CD8-positive, alpha-beta memory T cell (primary cell): ENCODE data around the gene PPP1R14B. TPM values are rescaled to one million over a fixed set of nuclear protein-coding genes. Genes with fewer than 3 reads are reported as not detected.

Source experiments
- CTCF ChIA-PET: fragments of 350-600 bp; sonication (Branson Sonifier 250); formaldehyde crosslinking; loops from one replicate; lab custom pipeline; 2021; ENCODE audit warnings: antibody characterized with exemption; lab: Charles Lee
- POLR2A ChIA-PET: fragments of 350-600 bp; sonication (Branson Sonifier 250); formaldehyde crosslinking; loops from one replicate; lab custom pipeline; 2021; ENCODE audit warnings: antibody characterized with exemption; lab: Charles Lee
- DNase-seq, 5 donors: peaks; one replicate each; pipeline versions ENCODE4 v3.0.0 to v3.0.0-alpha.2; 2020 to 2022; ENCODE audit warnings: mixed read lengths in 1 of 5
- H3K27ac ChIP-seq: one replicate; pipeline ENCODE4 v1.7.0; 2013; ENCODE audit warnings: low read depth, mild to moderate bottlenecking, low read length, moderate library complexity
- H3K27me3 ChIP-seq: 2 replicates; pipeline ENCODE4 v1.7.0; 2013; ENCODE audit warnings: low read length, mild to moderate bottlenecking; ENCODE audit not compliant: insufficient read depth, poor library complexity, severe bottlenecking
- H3K36me3 ChIP-seq: 2 replicates; pipeline ENCODE4 v1.7.0; 2013; ENCODE audit warnings: mild to moderate bottlenecking, low read length, moderate library complexity; ENCODE audit not compliant: insufficient read depth
- H3K4me1 ChIP-seq: 2 replicates; pipeline ENCODE4 v1.7.0; 2013; ENCODE audit warnings: mild to moderate bottlenecking, low read length, moderate library complexity; ENCODE audit not compliant: insufficient read depth
- H3K4me3 ChIP-seq: 2 replicates; pipeline ENCODE4 v1.7.0; 2013; ENCODE audit warnings: mild to moderate bottlenecking, low read length
- H3K9me3 ChIP-seq: 2 replicates; pipeline ENCODE4 v1.7.0; 2013; ENCODE audit warnings: mild to moderate bottlenecking, low read length
- H3K27ac Mint-ChIP-seq, 8 donors: one replicate each; pipeline ENCODE4 v1.8.0; 2020 to 2021; ENCODE audit warnings: mixed read lengths in 8 of 8, mild to moderate bottlenecking in 6 of 8, inconsistent platforms in 3 of 8, moderate library complexity in 3 of 8
- H3K27me3 Mint-ChIP-seq, 2 donors: one replicate each; pipeline ENCODE4 v1.8.0; 2020 to 2021; ENCODE audit warnings: mixed read lengths in 2 of 2, mild to moderate bottlenecking in 1 of 2, moderate library complexity in 1 of 2
- H3K36me3 Mint-ChIP-seq, 3 donors: one replicate each; pipeline ENCODE4 v1.8.0; 2020 to 2021; ENCODE audit warnings: mixed read lengths in 3 of 3, inconsistent platforms in 1 of 3, mild to moderate bottlenecking in 1 of 3
- H3K4me1 Mint-ChIP-seq, 3 donors: one replicate each; pipeline ENCODE4 v1.8.0; 2020 to 2021; ENCODE audit warnings: mixed read lengths in 3 of 3, inconsistent platforms in 1 of 3, mild to moderate bottlenecking in 1 of 3
- H3K4me3 Mint-ChIP-seq, 7 donors: one replicate each; pipeline ENCODE4 v1.8.0; 2020 to 2021; ENCODE audit warnings: mixed read lengths in 7 of 7, mild to moderate bottlenecking in 6 of 7, moderate library complexity in 4 of 7, inconsistent platforms in 2 of 7
- H3K9me3 Mint-ChIP-seq, 5 donors: one replicate each; pipeline ENCODE4 v1.8.0; 2020 to 2022; ENCODE audit warnings: mixed read lengths in 5 of 5, mild to moderate bottlenecking in 3 of 5, moderate library complexity in 2 of 5, inconsistent platforms in 1 of 5
- polyA plus RNA-seq: library from polyadenylated mRNA; unstranded; fragments of 300-500 nt; fragmentation: Illumina TruSeq; gene quantifications from one replicate; pipeline ENCODE4 v1.2.3, GENCODE V29; 2021
- total RNA-seq, 2 experiments: library from RNA; stranded (reverse); gene quantifications; one replicate each; pipeline ENCODE4 v1.2.3, GENCODE V29; 2021

PPP1R14B gene
- total and polyA plus RNA-seq, 3 experiments from 2014 or later: 57.3 to 381 (median 365) TPM

GRCh38 chr11:64291262-64291751 is 44.6 kb upstream of the PPP1R14B start, which contains the start of gene KCNK4:
TSS of gene KCNK4 (plus strand) at chr11:64291302. CDS start at chr11:64293019, 1,717 bp downstream.
- CTCF ChIA-PET: interaction anchor here (1.5 kb wide), 1 partner anchor 13 kb away, joined by 6 read pairs; no protein-coding TSS in a partner anchor
- peaks cover 0 to 2% (median 0%) of the 10 kb centered on the region in 5 donors for H3K9me3 Mint-ChIP-seq
- Histone ChIP-seq H3K27me3 (peaks cover 38% of the 10 kb centered on the region), H3K4me3 (no peak within 1 kb of the TSS), H3K9me3 (no peaks in the 10 kb centered on the region), H3K36me3 (no peaks in the 10 kb centered on the region), H3K27ac (no peak within 1 kb of the TSS), H3K4me1 (peaks cover 2% of the 10 kb centered on the region)
- H3K4me1 Mint-ChIP-seq: peaks cover 5 to 16% (median 9%) of the 10 kb centered on the region in 3 donors
- no peak for DNase-seq
- H3K4me3 Mint-ChIP-seq: peak within 1 kb of the TSS in 6 of 7 donors; percentile 45 to 76 (median 68)
- POLR2A ChIA-PET: no interaction called here
- peaks cover 36 to 42% of the 10 kb centered on the region in 2 donors for H3K27me3 Mint-ChIP-seq
- peak within 1 kb of the TSS in 2 of 8 donors; percentile 29 to 36 for H3K27ac Mint-ChIP-seq
- no peaks in the 10 kb centered on the region for H3K36me3 Mint-ChIP-seq

GRCh38 chr11:64290352-64291261 is 43.9 kb upstream of the PPP1R14B start:
- no peak overlapping the region for H3K27ac ChIP-seq
- H3K27me3 ChIP-seq: peaks cover 32% of the 10 kb centered on the region
- H3K9me3 ChIP-seq: no peaks in the 10 kb centered on the region
- ChIA-PET CTCF (interaction anchor here (0.8 to 2.3 kb wide), 3 partner anchors 11 to 40 kb away, joined by 3 to 8 read pairs (median 6); partner anchors contain the start of gene CATSPERZ), POLR2A (no interaction called here)
- peaks cover 7% of the 10 kb centered on the region for H3K4me1 ChIP-seq
- DNase-seq: no peak
- Mint-ChIP-seq H3K27ac (peak overlapping the region in 2 of 8 donors; percentile 29 to 36), H3K4me1 (peaks cover 6 to 19% (median 10%) of the 10 kb centered on the region in 3 donors), H3K4me3 (peak overlapping the region in 6 of 7 donors; percentile 45 to 76 (median 68)), H3K9me3 (peaks cover 0 to 2% (median 0%) of the 10 kb centered on the region in 5 donors), H3K36me3 (no peaks in the 10 kb centered on the region), H3K27me3 (peaks cover 32 to 35% of the 10 kb centered on the region in 2 donors)
- H3K36me3 ChIP-seq: no peaks in the 10 kb centered on the region
- H3K4me3 ChIP-seq: no peak overlapping the region

- peaks cover 9 to 22% (median 11%) of the 10 kb centered on the region in 3 donors for H3K4me1 Mint-ChIP-seq
- no peak overlapping the region for H3K27ac ChIP-seq
- no peak for DNase-seq
- CTCF ChIA-PET: interaction anchor here (0.8 to 2.3 kb wide), 3 partner anchors 12 to 85 kb away, joined by 3 to 8 read pairs (median 3); partner anchors contain the start of gene CATSPERZ
- peaks cover 0 to 4% (median 0%) of the 10 kb centered on the region in 3 donors for H3K36me3 Mint-ChIP-seq
- H3K27me3 Mint-ChIP-seq: peaks cover 22 to 24% of the 10 kb centered on the region in 2 donors
- no peaks in the 10 kb centered on the region for H3K36me3 ChIP-seq
- peak overlapping the region in 2 of 8 donors; percentile 36 to 45 for H3K27ac Mint-ChIP-seq
- peaks cover 10% of the 10 kb centered on the region for H3K4me1 ChIP-seq
- H3K27me3 ChIP-seq: peaks cover 26% of the 10 kb centered on the region
- H3K4me3 Mint-ChIP-seq: peak overlapping the region in 1 of 7 donors; percentile 40
- H3K9me3 ChIP-seq: no peaks in the 10 kb centered on the region
- H3K4me3 ChIP-seq: no peak overlapping the region
- POLR2A ChIA-PET: interaction anchor here (0.8 kb wide), 1 partner anchor 15 kb away, joined by 4 read pairs; no protein-coding TSS in a partner anchor
- peaks cover 0 to 2% (median 0%) of the 10 kb centered on the region in 5 donors for H3K9me3 Mint-ChIP-seq
These were observed 42.3 kb upstream of the PPP1R14B start for GRCh38 chr11:64289002-64289564.

- H3K9me3 Mint-ChIP-seq: peaks cover 0 to 2% (median 0%) of the 10 kb centered on the region in 5 donors
- no peak overlapping the region for H3K4me3 ChIP-seq
- DNase-seq: no peak
- no peak overlapping the region for H3K27ac ChIP-seq
- H3K4me3 Mint-ChIP-seq: peak overlapping the region in 2 of 7 donors; percentile 32 to 40
- no peak overlapping the region for H3K27ac Mint-ChIP-seq
- peaks cover 0 to 4% (median 0%) of the 10 kb centered on the region in 3 donors for H3K36me3 Mint-ChIP-seq
- H3K9me3 ChIP-seq: no peaks in the 10 kb centered on the region
- peaks cover 12 to 29% (median 13%) of the 10 kb centered on the region in 3 donors for H3K4me1 Mint-ChIP-seq
- peaks cover 21% of the 10 kb centered on the region for H3K27me3 ChIP-seq
- H3K27me3 Mint-ChIP-seq: peaks cover 15 to 16% of the 10 kb centered on the region in 2 donors
- peaks cover 18% of the 10 kb centered on the region for H3K4me1 ChIP-seq
- H3K36me3 ChIP-seq: no peaks in the 10 kb centered on the region
- ChIA-PET CTCF (interaction anchor here (1.2 to 2.3 kb wide), 2 partner anchors 13 to 84 kb away, joined by 3 to 8 read pairs; partner anchors contain the start of gene CATSPERZ), POLR2A (no interaction called here)
These were observed 41.6 kb upstream of the PPP1R14B start for GRCh38 chr11:64288353-64288750.

- peaks cover 22% of the 10 kb centered on the region for H3K4me1 ChIP-seq
- no peak overlapping the region for H3K27ac ChIP-seq
- DNase-seq: no peak
- peak overlapping the region in 4 of 7 donors; percentile 9 to 81 (median 52) for H3K4me3 Mint-ChIP-seq
- peaks cover 0 to 2% (median 0%) of the 10 kb centered on the region in 5 donors for H3K9me3 Mint-ChIP-seq
- peak overlapping the region in 1 of 8 donors; percentile 23 for H3K27ac Mint-ChIP-seq
- no peaks in the 10 kb centered on the region for H3K9me3 ChIP-seq
- peaks cover 13 to 34% (median 15%) of the 10 kb centered on the region in 3 donors for H3K4me1 Mint-ChIP-seq
- no peak overlapping the region for H3K4me3 ChIP-seq
- ChIA-PET CTCF (interaction anchor here (1.2 to 7.8 kb wide), 3 partner anchors 15 to 83 kb away, joined by 3 to 73 read pairs (median 4); partner anchors contain the start of gene CATSPERZ), POLR2A (no interaction called here)
- peaks cover 16% of the 10 kb centered on the region for H3K27me3 ChIP-seq
- peaks cover 10 to 11% of the 10 kb centered on the region in 2 donors for H3K27me3 Mint-ChIP-seq
- H3K36me3 ChIP-seq: no peaks in the 10 kb centered on the region
- H3K36me3 Mint-ChIP-seq: peaks cover 0 to 7% (median 0%) of the 10 kb centered on the region in 3 donors
These were observed 41.1 kb upstream of the PPP1R14B start for GRCh38 chr11:64287676-64288352.

- Histone ChIP-seq H3K27me3 (peaks cover 12% of the 10 kb centered on the region), H3K4me1 (peaks cover 22% of the 10 kb centered on the region), H3K9me3 (no peaks in the 10 kb centered on the region), H3K27ac (no peak overlapping the region), H3K4me3 (no peak overlapping the region), H3K36me3 (no peaks in the 10 kb centered on the region)
- no peak for DNase-seq
- H3K36me3 Mint-ChIP-seq: peaks cover 0 to 11% (median 0%) of the 10 kb centered on the region in 3 donors
- H3K4me1 Mint-ChIP-seq: peaks cover 15 to 33% (median 16%) of the 10 kb centered on the region in 3 donors
- H3K27me3 Mint-ChIP-seq: peaks cover 8 to 10% of the 10 kb centered on the region in 2 donors
- peak overlapping the region; percentile 69 to 94 (median 76) for H3K4me3 Mint-ChIP-seq
- H3K27ac Mint-ChIP-seq: peak overlapping the region; percentile 61 to 98 (median 92)
- POLR2A ChIA-PET: interaction anchor here (2.8 kb wide), 1 partner anchor 18 kb away, joined by 14 read pairs; the partner anchor contains the start of gene ESRRA
- H3K9me3 Mint-ChIP-seq: peaks cover 0 to 2% (median 0%) of the 10 kb centered on the region in 5 donors
- CTCF ChIA-PET: interaction anchor here (0.9 to 7.8 kb wide), 3 partner anchors 16 to 82 kb away, joined by 3 to 73 read pairs (median 4); partner anchors contain the start of genes CATSPERZ and FERMT3
These were observed 40.0 kb upstream of the PPP1R14B start for GRCh38 chr11:64286801-64287159.
